HCT116 (cell line): ENCODE measurements around the gene GLI3. TPM values are rescaled to one million over a fixed set of nuclear protein-coding genes. Genes with fewer than 3 reads are reported as not detected.

ENCODE experiments used
- ATAC-seq: fragments of 200-7000 bp; cut with Tn5 transposase; 2 replicates; pipeline ENCODE4 v1.9.1; 2020; ENCODE audit warnings: mild to moderate bottlenecking, moderate library complexity
- BruUV-seq: library from RNA; stranded (reverse); fragments of 400-500 nt; replicated peaks from 2 replicates; lab custom pipeline; 2021; lab: Mats Ljungman, UMichigan
- CTCF ChIA-PET: fragments of 300-600 bp; sonication (Branson Sonifier 250); formaldehyde crosslinking; loops from one replicate; lab custom pipeline; 2021; ENCODE audit warnings: antibody characterized with exemption; lab: Charles Lee
- POLR2A ChIA-PET: fragments of 300-600, 350-600 bp; sonication (Branson Sonifier 250); formaldehyde crosslinking; loops from one replicate; lab custom pipeline; 2021; ENCODE audit warnings: antibody characterized with exemption; lab: Charles Lee
- RAD21 ChIA-PET, 2 experiments: fragments of 300-600 bp; sonication (Branson Sonifier 250); formaldehyde crosslinking; loops; one replicate each; lab custom pipeline; 2023; ENCODE audit warnings: low total read pairs in 2 of 2; ENCODE audit not compliant: uncharacterized antibody in 2 of 2, unreplicated experiment in 2 of 2, low non-redundant PET in 1 of 2; lab: Charles Lee
- DNase-seq: peaks from one replicate; pipeline ENCODE4 v3.0.0-alpha.2; 2010; ENCODE audit warnings: low read depth, low spot score
- H2AFZ ChIP-seq: fragments of 200-600 bp; shearing (Covaris generic), sonication (generic); 2 replicates; pipeline ENCODE4 v1.6.1; 2017; ENCODE audit warnings: low read depth, mixed run types, mixed read lengths, antibody characterized with exemption, low read length; ENCODE audit not compliant: poor library complexity, severe bottlenecking
- H3K27ac ChIP-seq: 2 replicates; pipeline ENCODE4 v1.5.1; 2012; ENCODE audit warnings: low read depth, low read length
- H3K27me3 ChIP-seq: fragments of 200-600 bp; sonication (generic); 2 replicates; pipeline ENCODE4 v1.6.1; 2016; ENCODE audit warnings: mixed run types, low read length, mixed read lengths; ENCODE audit not compliant: insufficient read depth
- H3K36me3 ChIP-seq, 2 experiments: fragments of 200-500 bp in 1 of 2; fragments of 200-600 bp in 1 of 2; sonication (Bioruptor generic) in 1 of 2; sonication (generic) in 1 of 2; 2 replicates each; pipeline versions ENCODE4 v1.5.1 to v1.6.1; 2014 to 2016; ENCODE audit warnings: low read length in 2 of 2, inconsistent platforms in 1 of 2, mixed read lengths in 1 of 2, mixed run types in 1 of 2; ENCODE audit not compliant: insufficient read depth in 2 of 2, control insufficient read depth in 1 of 2
- H3K4me1 ChIP-seq, 2 experiments: fragments of 200-600 bp in 1 of 2; sonication (generic) in 1 of 2; 2 replicates each; pipeline versions ENCODE4 v1.5.1 to v1.6.1; 2012 to 2017; ENCODE audit warnings: low read length in 2 of 2, inconsistent platforms in 1 of 2, mild to moderate bottlenecking in 1 of 2, mixed read lengths in 1 of 2, mixed run types in 1 of 2, moderate library complexity in 1 of 2; ENCODE audit not compliant: insufficient read depth in 2 of 2, control insufficient read depth in 1 of 2
- H3K4me2 ChIP-seq: fragments of 200-600 bp; sonication (generic); 2 replicates; pipeline ENCODE4 v1.6.1; 2017; ENCODE audit warnings: mixed run types, low read length, mixed read lengths
- H3K4me3 ChIP-seq, 2 experiments: fragments of 200-600 bp in 1 of 2; sonication (generic) in 1 of 2; replicated peaks in 1 of 2; 2 replicates each; pipeline ENCODE4 v1.5.1; 2011 to 2016; ENCODE audit warnings: low read length in 2 of 2, control low read depth in 1 of 2, low read depth in 1 of 2, mild to moderate bottlenecking in 1 of 2, mixed read lengths in 1 of 2, mixed run types in 1 of 2
- H3K79me2 ChIP-seq: fragments of 200-600 bp; sonication (generic); 2 replicates; pipeline ENCODE4 v1.6.1; 2017; ENCODE audit warnings: mild to moderate bottlenecking, mixed run types, low read length, moderate library complexity, mixed read lengths; ENCODE audit not compliant: insufficient read depth
- H3K9ac ChIP-seq: fragments of 200-600 bp; sonication (generic); 2 replicates; pipeline ENCODE4 v1.6.1; 2016; ENCODE audit warnings: low read length, mixed read lengths
- H3K9me2 ChIP-seq: fragments of 200-600 bp; sonication (generic), shearing (Covaris generic); 2 replicates; pipeline ENCODE4 v1.6.1; 2017; ENCODE audit warnings: mixed run types, mild to moderate bottlenecking, moderate library complexity; ENCODE audit not compliant: insufficient read depth
- H3K9me3 ChIP-seq, 2 experiments: fragments of 200-500 bp in 1 of 2; fragments of 200-600 bp in 1 of 2; sonication (Bioruptor generic) in 1 of 2; sonication (generic) in 1 of 2; 2 replicates each; pipeline ENCODE4 v1.6.1; 2014 to 2017; ENCODE audit warnings: low read length in 2 of 2, mixed read lengths in 2 of 2, inconsistent platforms in 1 of 2, low read depth in 1 of 2, mild to moderate bottlenecking in 1 of 2, mixed run types in 1 of 2, moderate library complexity in 1 of 2; ENCODE audit not compliant: control insufficient read depth in 1 of 2, insufficient read depth in 1 of 2
- H4K20me1 ChIP-seq: fragments of 200-600 bp; sonication (generic), shearing (Covaris generic); 2 replicates; pipeline ENCODE4 v1.6.1; 2017; ENCODE audit warnings: mixed run types, mild to moderate bottlenecking, moderate library complexity; ENCODE audit not compliant: insufficient read depth
- ATF3 ChIP-seq: IDR thresholded peaks from 2 replicates; pipeline ENCODE4 v1.6.1; 2012
- CEBPB ChIP-seq: IDR thresholded peaks from 2 replicates; pipeline ENCODE4 v1.6.1; 2012; ENCODE audit warnings: low read depth
- EGR1 ChIP-seq: IDR thresholded peaks from 2 replicates; pipeline ENCODE4 v1.6.1; 2012; ENCODE audit warnings: low read depth
- ELF1 ChIP-seq: IDR thresholded peaks from 2 replicates; pipeline ENCODE4 v1.6.1; 2012; ENCODE audit warnings: low read depth, borderline replicate concordance
- EZH2 ChIP-seq: fragments of 200-600 bp; sonication (generic); IDR thresholded peaks from 2 replicates; pipeline ENCODE4 v1.6.1; 2017; ENCODE audit warnings: antibody characterized with exemption, mixed run types
- EZH2phosphoT487 ChIP-seq: fragments of 200-600 bp; IDR thresholded peaks from 2 replicates; pipeline ENCODE4 v1.6.1; 2018; ENCODE audit warnings: antibody characterized with exemption, borderline replicate concordance
- JUND ChIP-seq: IDR thresholded peaks from 2 replicates; pipeline ENCODE4 v1.6.1; 2012
- MAX ChIP-seq: IDR thresholded peaks from 2 replicates; pipeline ENCODE4 v1.6.1; 2012
- SIN3A ChIP-seq: IDR thresholded peaks from 2 replicates; pipeline ENCODE4 v1.6.1; 2012; ENCODE audit warnings: low read depth
- TCF7L2 ChIP-seq: IDR thresholded peaks from 2 replicates; pipeline ENCODE4 v1.7.0; 2011; ENCODE audit warnings: borderline replicate concordance, inconsistent platforms; ENCODE audit not compliant: insufficient read depth, insufficient read length; ENCODE audit errors: extremely low read depth
- YY1 ChIP-seq: IDR thresholded peaks from 2 replicates; pipeline ENCODE4 v1.6.1; 2011; ENCODE audit warnings: low read length, low read depth, moderate library complexity, mild to moderate bottlenecking; ENCODE audit not compliant: insufficient replicate concordance; ENCODE audit errors: extremely low read depth
- ZFX ChIP-seq: fragments of 450-650 bp; IDR thresholded peaks from 2 replicates; pipeline ENCODE4 v1.6.1; 2017
- intact Hi-C: fragments of 100-400 bp; cut with micrococcal nuclease; formaldehyde crosslinking; loops from 2 replicates; pipeline ENCODE4 v1.10.0; 2022
- total RNA-seq: library from RNA; stranded (reverse); gene quantifications from one replicate; pipeline ENCODE4 v1.2.1, GENCODE V29; 2021; ENCODE audit not compliant: unreplicated experiment

The GLI3 gene
- total RNA-seq, 1 experiment from 2014 or later, result 0.07 TPM

- TF ChIP-seq ATF3 (no peak), CEBPB (no peak), JUND (no peak)
These were observed 149.4 kb downstream of the GLI3 start (continued) for GRCh38 chr7:42087616-42088015.

GRCh38 chr7:42085531-42085930 lies 151.5 kb downstream of the GLI3 start:
- no peaks in the 10 kb centered on the region; a peak in 1 of 4 replicates for H3K9me3 ChIP-seq
- no peaks in the 10 kb centered on the region for H3K9me2 ChIP-seq
- intact Hi-C loops, result no loop called here
- no peak overlapping the region for H2AFZ ChIP-seq
- TF ChIP-seq SIN3A (no peak), EZH2 (no peak), EGR1 (no peak), EZH2phosphoT487 (no peak), YY1 (no peak), ZFX (no peak), ELF1 (no peak), MAX (no peak), CEBPB (no peak), ATF3 (no peak), TCF7L2 (no peak)
- no peak overlapping the region for H3K4me3 ChIP-seq
- ChIA-PET RAD21 (no interaction called here), POLR2A (no interaction called here), CTCF (no interaction called here)
- H3K36me3 ChIP-seq, result no peaks in the 10 kb centered on the region
- no peak overlapping the region for H3K9ac ChIP-seq
- no peaks in the 10 kb centered on the region for H3K4me1 ChIP-seq
- no peak overlapping the region for H3K4me2 ChIP-seq
- no peak overlapping the region for H3K27ac ChIP-seq
- H3K27me3 ChIP-seq, result no peaks in the 10 kb centered on the region
- DNase-seq, result no peak
- no TSS peak for BruUV-seq
- H4K20me1 ChIP-seq, result no peaks in the 10 kb centered on the region
- no peaks in the 10 kb centered on the region for H3K79me2 ChIP-seq
- ATAC-seq, result no peak
